K562 (cell line): Measurements from ENCODE around the gene ANKRD27. TPM values are rescaled to one million over a fixed set of nuclear protein-coding genes. Genes with fewer than 3 reads are reported as not detected.

Source experiments
- ATF7 ChIP-seq: fragments of 450-650 bp; IDR thresholded peaks from 2 replicates; pipeline ENCODE4 v1.7.1; 2014; ENCODE audit warnings: mild to moderate bottlenecking, moderate library complexity
- ELF4 ChIP-seq: fragments of 450-650 bp; formaldehyde crosslinking; IDR thresholded peaks from 2 replicates; pipeline ENCODE4 v1.4.0; 2022; ENCODE audit warnings: missing genetic modification characterization
- ESRRB ChIP-seq: fragments of 250-450 bp; sonication (Bioruptor Pico); IDR thresholded peaks from 2 replicates; pipeline ENCODE4 v1.5.0; 2020; ENCODE audit warnings: mild to moderate bottlenecking, moderate library complexity, borderline replicate concordance
- GABPB1 ChIP-seq: sonication (generic); formaldehyde crosslinking; IDR thresholded peaks from 2 replicates; pipeline ENCODE4 v1.8.0; 2022; ENCODE audit warnings: mild to moderate bottlenecking, missing genetic modification reagents
- MYBL2 ChIP-seq, 2 experiments: fragments of 450-650 bp in 1 of 2; sonication (generic) in 1 of 2; formaldehyde crosslinking in 1 of 2; IDR thresholded peaks; 2 replicates each; pipeline versions ENCODE4 v1.6.1 to v1.8.1; 2017 to 2022; ENCODE audit warnings: borderline replicate concordance in 1 of 2, inconsistent platforms in 1 of 2, low read depth in 1 of 2, mild to moderate bottlenecking in 1 of 2, missing genetic modification reagents in 1 of 2, moderate library complexity in 1 of 2
- MYC ChIP-seq, 2 experiments: fragments of 250-450 bp in 1 of 2; sonication (Bioruptor Pico) in 1 of 2; IDR thresholded peaks; 2 replicates each; pipeline versions ENCODE4 v1.5.1 to v1.6.1; 2012 to 2021; ENCODE audit warnings: low read depth in 2 of 2, borderline replicate concordance in 1 of 2, improper control_type of control experiment in 1 of 2, low read length in 1 of 2, mild to moderate bottlenecking in 1 of 2, moderate library complexity in 1 of 2
- RBBP5 ChIP-seq: fragments of 200-600 bp; sonication (generic); IDR thresholded peaks from 2 replicates; pipeline ENCODE4 v1.6.1; 2012; ENCODE audit warnings: borderline replicate concordance, mild to moderate bottlenecking, low read length, control low read depth, inconsistent platforms; ENCODE audit not compliant: insufficient read depth, poor library complexity, severe bottlenecking
- RFX5 ChIP-seq: IDR thresholded peaks from 2 replicates; pipeline ENCODE4 v1.6.1; 2011; ENCODE audit warnings: low read depth, mild to moderate bottlenecking, improper control_type of control experiment, low read length
- SRSF9 ChIP-seq: fragments of 200-400 bp; formaldehyde crosslinking; IDR thresholded peaks from 2 replicates; pipeline ENCODE4 v1.6.1; 2017; ENCODE audit warnings: low read depth, low read length, borderline replicate concordance
- ZNF280A ChIP-seq: fragments of 450-650 bp; IDR thresholded peaks from 2 replicates; pipeline ENCODE4 v1.6.1; 2018; ENCODE audit warnings: mild to moderate bottlenecking, low read depth; ENCODE audit not compliant: partially characterized antibody
- ZNF408 ChIP-seq: fragments of 250-450 bp; sonication (Bioruptor Pico); IDR thresholded peaks from 2 replicates; pipeline ENCODE4 v1.4.0; 2020; ENCODE audit warnings: low read depth, mild to moderate bottlenecking, moderate library complexity
- ZNF740 ChIP-seq, 3 experiments: fragments of 200-800 bp in 1 of 3; sonication (Bioruptor generic) in 1 of 3; sonication (generic) in 1 of 3; formaldehyde crosslinking in 1 of 3; IDR thresholded peaks; 2 replicates each; pipeline versions ENCODE4 v1.6.1 to v1.8.0; 2016 to 2022; ENCODE audit warnings: mild to moderate bottlenecking in 2 of 3, missing compliant biosample characterization in 2 of 3, missing genetic modification characterization in 2 of 3, missing genetic modification reagents in 1 of 3
- polyA plus RNA-seq, 8 experiments: library from polyadenylated mRNA; depleted of rRNA in 4 of 8; stranded (reverse) in 5 of 8; unstranded in 3 of 8; fragments of >200 nt; fragmentation: Nextera tagmentation in 2 of 8; fragmentation: Illumina TruSeq in 1 of 8; extraction: Ambion mirVana in 2 of 8; extraction: Trizol in 1 of 8; gene quantifications; 2 replicates each; pipeline versions ENCODE4 v1.2.1 to v1.2.3, GENCODE V29; 2011 to 2014; ENCODE audit warnings: inconsistent platforms in 1 of 8, missing spikeins in 1 of 8
- total RNA-seq, 7 experiments: library from RNA; depleted of rRNA in 6 of 7; stranded (reverse); fragments of >200 nt in 6 of 7; fragmentation: Illumina TruSeq in 2 of 7; extraction: Trizol in 2 of 7; gene quantifications; 2 replicates each; pipeline versions ENCODE4 v1.2.1 to v1.2.3, GENCODE V29; 2011 to 2021; ENCODE audit warnings: low replicate concordance in 1 of 7
- TF ChIP-seq, protein P1 (sequence below): sonication (generic); formaldehyde crosslinking; IDR thresholded peaks from 2 replicates; pipeline ENCODE4 v1.4.0; 2020; ENCODE audit warnings: mild to moderate bottlenecking, missing genetic modification reagents

ANKRD27 gene
- total and polyA plus RNA-seq, 9 of the 15 experiments (the other 6 are each of a cell fraction or from before 2014, with no cell fraction given): 5.3 to 71.3 (median 54.2) TPM

DNA sequence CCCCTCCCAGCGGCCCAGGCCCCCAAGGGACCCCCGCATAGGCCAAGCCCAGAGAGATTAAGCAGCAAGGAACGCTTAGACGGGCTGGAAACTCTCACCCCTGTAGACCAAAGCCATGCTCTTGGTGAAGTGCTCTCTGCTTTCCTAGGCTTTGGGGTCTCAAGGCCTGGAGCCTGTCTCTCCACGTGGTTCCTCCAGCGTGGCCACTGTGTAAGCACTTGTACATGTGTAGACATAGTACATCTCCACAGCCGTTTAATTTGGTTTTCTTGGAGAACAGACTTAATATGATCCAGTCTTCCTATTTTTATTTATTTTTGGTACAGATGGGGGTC is 17.7 kb upstream of the ANKRD27 start (continued):
- TF ChIP-seq, protein P1, sequence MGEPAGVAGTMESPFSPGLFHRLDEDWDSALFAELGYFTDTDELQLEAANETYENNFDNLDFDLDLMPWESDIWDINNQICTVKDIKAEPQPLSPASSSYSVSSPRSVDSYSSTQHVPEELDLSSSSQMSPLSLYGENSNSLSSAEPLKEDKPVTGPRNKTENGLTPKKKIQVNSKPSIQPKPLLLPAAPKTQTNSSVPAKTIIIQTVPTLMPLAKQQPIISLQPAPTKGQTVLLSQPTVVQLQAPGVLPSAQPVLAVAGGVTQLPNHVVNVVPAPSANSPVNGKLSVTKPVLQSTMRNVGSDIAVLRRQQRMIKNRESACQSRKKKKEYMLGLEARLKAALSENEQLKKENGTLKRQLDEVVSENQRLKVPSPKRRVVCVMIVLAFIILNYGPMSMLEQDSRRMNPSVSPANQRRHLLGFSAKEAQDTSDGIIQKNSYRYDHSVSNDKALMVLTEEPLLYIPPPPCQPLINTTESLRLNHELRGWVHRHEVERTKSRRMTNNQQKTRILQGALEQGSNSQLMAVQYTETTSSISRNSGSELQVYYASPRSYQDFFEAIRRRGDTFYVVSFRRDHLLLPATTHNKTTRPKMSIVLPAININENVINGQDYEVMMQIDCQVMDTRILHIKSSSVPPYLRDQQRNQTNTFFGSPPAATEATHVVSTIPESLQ (CRISPR knock-in tag): no peak
- TF ChIP-seq MYC (IDR thresholded peaks at IDR 0.05; ENCODE audit: low read depth, low read length) (peak; percentile 30; the same call in 1 of the 2 replicates), MYC (CRISPR knock-in tag; IDR thresholded peaks at IDR 0.05; ENCODE audit: borderline replicate concordance, low read depth) (peak; percentile 48; the same call in 1 of the 2 replicates), ELF4 (CRISPR knock-in tag) (no peak), GABPB1 (CRISPR knock-in tag) (no peak), RFX5 (no peak), ZNF408 (no peak), ZNF280A (no peak), ZNF740 (CRISPR knock-in tag; IDR thresholded peaks at IDR 0.05) (no peak), ZNF740 (tag; IDR thresholded peaks at IDR 0.05) (no peak), SRSF9 (no peak), ESRRB (CRISPR knock-in tag) (no peak), MYBL2 (IDR thresholded peaks at IDR 0.05; ENCODE audit: low read depth) (no peak), MYBL2 (CRISPR knock-in tag; IDR thresholded peaks at IDR 0.05; ENCODE audit: borderline replicate concordance) (no peak), ATF7 (no peak), RBBP5 (no peak)
